Activated CD4-positive, CD25-positive, alpha-beta regulatory T cell treated with anti-CD3 and anti-CD28 coated beads, Interleukin-2, amount 50 U/mL, for 24 hours (primary cell): ENCODE data around the gene USP7.
"Not testable (repeated sequence)": the region's sequence is repeated elsewhere in the genome, so short reads cannot be mapped to it uniquely, and the experiment has no call there.

Experiments
- ATAC-seq, 2 donors: fragments of 150-1000 bp; cut with Tn5 transposase; one replicate each; pipeline ENCODE4 v1.10.0; 2021; ENCODE audit warnings: mild to moderate bottlenecking in 1 of 2, moderate library complexity in 1 of 2

USP7 gene

GRCh38 chr16:8972843-8973586 lies 9.3 kb upstream of the USP7 start:
- ATAC-seq = no peak

GRCh38 chr16:8971416-8971815 lies 7.7 kb upstream of the USP7 start:
- no peak for ATAC-seq

GRCh38 chr16:8969202-8969897 lies 5.6 kb upstream of the USP7 start:
- not testable (repeated sequence) for ATAC-seq

GRCh38 chr16:8968054-8968453 lies 4.3 kb upstream of the USP7 start:
- ATAC-seq = not testable (repeated sequence)

GRCh38 chr16:8967132-8967821 lies 3.6 kb upstream of the USP7 start:
- no peak for ATAC-seq

- ATAC-seq = no peak
Observed at GRCh38 chr16:8966817-8967131, 3.1 kb upstream of the USP7 start.

- ATAC-seq = no peak
Observed at GRCh38 chr16:8964462-8964861, 756 bp upstream of the USP7 start.

GRCh38 chr16:8963010-8963820 lies 491 bp downstream of the USP7 start:
- ATAC-seq = peak in 1 of 2 donors; percentile 0

GRCh38 chr16:8962393-8963009 lies 1.2 kb downstream of the USP7 start:
- ATAC-seq = peak; percentile 12 to 19

GRCh38 chr16:8961811-8962390 lies 1.8 kb downstream of the USP7 start:
- no peak for ATAC-seq

GRCh38 chr16:8960788-8961109 lies 3.0 kb downstream of the USP7 start:
- ATAC-seq = no peak

GRCh38 chr16:8959921-8960787 lies 3.6 kb downstream of the USP7 start:
- ATAC-seq = no peak

GRCh38 chr16:8958344-8959167 lies 5.2 kb downstream of the USP7 start:
- ATAC-seq = no peak

- ATAC-seq = no peak
Observed at GRCh38 chr16:8957509-8958157, 6.1 kb downstream of the USP7 start.

- ATAC-seq = no peak
Observed at GRCh38 chr16:8957063-8957397, 6.7 kb downstream of the USP7 start.

- no peak for ATAC-seq
Observed at GRCh38 chr16:8956265-8957062, 7.2 kb downstream of the USP7 start.

GRCh38 chr16:8955828-8956227 lies 7.9 kb downstream of the USP7 start:
- ATAC-seq = no peak

- ATAC-seq = no peak
Observed at GRCh38 chr16:8953064-8953463, 10.6 kb downstream of the USP7 start.

- no peak for ATAC-seq
Observed at GRCh38 chr16:8952281-8952751, 11.4 kb downstream of the USP7 start.
